Type B pancreatic cell (in vitro differentiated cells): ENCODE data around the gene RNF40. TPM values are rescaled to one million over a fixed set of nuclear protein-coding genes. Genes with fewer than 3 reads are reported as not detected.

ENCODE experiments used
- DNase-seq: peaks from one replicate; pipeline ENCODE4 v3.0.0; 2021; ENCODE audit warnings: mixed read lengths; ENCODE audit not compliant: unreplicated experiment; ENCODE audit errors: extremely low spot score
- H3K27ac Mint-ChIP-seq: 2 replicates; pipeline ENCODE4 v1.8.0; 2021; ENCODE audit warnings: mild to moderate bottlenecking, mixed read lengths
- H3K27me3 Mint-ChIP-seq: 2 replicates; pipeline ENCODE4 v1.8.0; 2021; ENCODE audit warnings: mixed read lengths
- H3K36me3 Mint-ChIP-seq: 2 replicates; pipeline ENCODE4 v1.8.0; 2021; ENCODE audit warnings: mixed read lengths
- H3K4me1 Mint-ChIP-seq: one replicate; pipeline ENCODE4 v1.8.0; 2021; ENCODE audit warnings: mixed read lengths; ENCODE audit not compliant: unreplicated experiment
- H3K4me3 Mint-ChIP-seq: 2 replicates; pipeline ENCODE4 v1.8.0; 2021; ENCODE audit warnings: mild to moderate bottlenecking, mixed read lengths
- H3K9me3 Mint-ChIP-seq: 2 replicates; pipeline ENCODE4 v1.8.0; 2021; ENCODE audit warnings: mixed read lengths
- total RNA-seq: library from RNA; stranded (reverse); gene quantifications from 2 replicates; pipeline ENCODE4 v1.2.1, GENCODE V29; 2021; ENCODE audit warnings: low replicate concordance
- TF ChIP-seq, protein P1 (sequence below): fragments of 200-600 bp; sonication (generic); conservative IDR thresholded peaks from 2 replicates; pipeline ENCODE4 v1.5.0; 2021; ENCODE audit warnings: antibody characterized with exemption, mild to moderate bottlenecking

Gene RNF40
- total RNA-seq, 1 donor from 2014 or later: 131 TPM

DNA sequence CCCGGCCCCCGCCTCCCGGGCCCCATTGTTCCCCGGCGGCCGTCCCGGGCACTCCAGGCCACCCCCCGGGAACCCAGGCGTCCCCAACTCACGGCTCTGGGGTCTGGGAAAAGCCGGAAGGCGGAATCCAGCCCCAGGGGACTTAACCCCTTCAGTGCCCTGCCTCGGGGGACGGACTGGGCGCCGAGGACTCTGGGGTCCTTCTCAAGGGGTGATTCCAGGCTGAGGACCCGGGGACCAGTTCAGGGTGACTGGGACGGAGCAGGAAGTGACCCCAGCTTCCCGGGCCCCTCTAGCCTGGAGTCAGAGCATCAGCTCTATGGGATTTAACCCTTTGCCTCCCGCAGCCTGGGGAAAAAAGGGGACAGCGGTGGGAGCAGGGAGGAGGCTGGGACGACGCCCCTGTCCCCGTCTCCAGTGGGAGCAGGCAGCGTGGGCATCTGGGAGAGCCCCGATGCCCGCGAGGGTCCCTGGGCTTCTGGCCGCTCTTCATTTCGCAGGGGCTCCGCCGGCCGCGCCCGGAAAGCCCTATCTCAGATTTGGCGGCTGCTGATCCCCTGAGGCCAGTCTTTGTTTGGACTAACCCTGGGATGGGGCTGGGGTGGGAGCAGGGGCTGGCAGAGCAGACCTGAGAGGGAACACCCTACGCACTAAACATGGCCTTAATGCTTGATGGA is 25.0 kb downstream of the RNF40 start, which contains the start of gene ZNF629:
TSS of gene ZNF629 (minus strand) at position 270 of the 677 bp plus-strand sequence. CDS start 2,723 bp downstream, outside the sequence.
- Mint-ChIP-seq H3K9me3 (no peaks in the 10 kb centered on the region), H3K4me1 (peaks cover 19% of the 10 kb centered on the region), H3K36me3 (no peaks in the 10 kb centered on the region), H3K27me3 (no peaks in the 10 kb centered on the region), H3K4me3 (peak within 1 kb of the TSS; percentile 92), H3K27ac (peak within 1 kb of the TSS; percentile 82)
- no peak for DNase-seq
- TF ChIP-seq, protein P1, sequence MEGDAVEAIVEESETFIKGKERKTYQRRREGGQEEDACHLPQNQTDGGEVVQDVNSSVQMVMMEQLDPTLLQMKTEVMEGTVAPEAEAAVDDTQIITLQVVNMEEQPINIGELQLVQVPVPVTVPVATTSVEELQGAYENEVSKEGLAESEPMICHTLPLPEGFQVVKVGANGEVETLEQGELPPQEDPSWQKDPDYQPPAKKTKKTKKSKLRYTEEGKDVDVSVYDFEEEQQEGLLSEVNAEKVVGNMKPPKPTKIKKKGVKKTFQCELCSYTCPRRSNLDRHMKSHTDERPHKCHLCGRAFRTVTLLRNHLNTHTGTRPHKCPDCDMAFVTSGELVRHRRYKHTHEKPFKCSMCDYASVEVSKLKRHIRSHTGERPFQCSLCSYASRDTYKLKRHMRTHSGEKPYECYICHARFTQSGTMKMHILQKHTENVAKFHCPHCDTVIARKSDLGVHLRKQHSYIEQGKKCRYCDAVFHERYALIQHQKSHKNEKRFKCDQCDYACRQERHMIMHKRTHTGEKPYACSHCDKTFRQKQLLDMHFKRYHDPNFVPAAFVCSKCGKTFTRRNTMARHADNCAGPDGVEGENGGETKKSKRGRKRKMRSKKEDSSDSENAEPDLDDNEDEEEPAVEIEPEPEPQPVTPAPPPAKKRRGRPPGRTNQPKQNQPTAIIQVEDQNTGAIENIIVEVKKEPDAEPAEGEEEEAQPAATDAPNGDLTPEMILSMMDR: no peak

DNA sequence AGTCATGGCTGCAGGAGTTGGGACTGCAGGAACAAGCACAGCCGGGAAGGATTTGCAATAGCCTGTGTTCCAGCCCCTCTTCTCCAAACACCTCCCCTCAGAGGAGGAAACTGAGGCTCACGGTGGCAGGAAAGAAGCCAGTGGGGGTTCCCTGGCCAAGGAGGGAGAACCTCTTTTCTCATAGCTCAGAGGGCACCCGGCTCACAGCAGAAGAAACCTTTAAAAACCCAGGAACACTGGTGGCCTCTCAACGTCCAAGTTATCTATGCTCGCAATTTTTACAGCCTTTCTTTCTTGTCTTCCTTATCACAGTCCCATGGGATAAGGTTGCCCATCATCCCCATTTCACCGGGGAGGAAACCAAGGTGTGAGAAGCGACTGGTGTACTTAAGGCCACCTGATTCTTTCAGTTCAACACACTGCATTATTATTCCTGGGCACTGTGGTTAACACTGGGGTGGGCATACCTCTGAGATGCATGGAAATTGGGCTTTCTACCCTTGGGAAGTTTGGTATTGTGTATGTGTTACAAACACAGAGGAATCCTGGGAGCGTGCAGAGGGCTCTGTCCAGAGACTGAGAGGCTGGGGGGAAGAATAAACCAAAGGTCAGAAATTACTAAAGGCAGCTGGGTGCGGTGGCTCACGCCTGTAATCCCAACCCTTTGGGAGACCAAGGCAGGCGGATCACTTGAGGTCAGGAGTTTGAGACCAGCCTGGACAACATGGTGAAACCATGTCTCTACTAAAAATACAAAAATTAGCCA is 25.7 kb downstream of the RNF40 start:
- Mint-ChIP-seq H3K27me3 (no peaks in the 10 kb centered on the region), H3K4me1 (peaks cover 19% of the 10 kb centered on the region), H3K27ac (peak overlapping the region; percentile 82), H3K4me3 (peak overlapping the region; percentile 92), H3K36me3 (no peaks in the 10 kb centered on the region), H3K9me3 (no peaks in the 10 kb centered on the region)
- no peak for DNase-seq
- TF ChIP-seq, protein P1: no peak

DNA sequence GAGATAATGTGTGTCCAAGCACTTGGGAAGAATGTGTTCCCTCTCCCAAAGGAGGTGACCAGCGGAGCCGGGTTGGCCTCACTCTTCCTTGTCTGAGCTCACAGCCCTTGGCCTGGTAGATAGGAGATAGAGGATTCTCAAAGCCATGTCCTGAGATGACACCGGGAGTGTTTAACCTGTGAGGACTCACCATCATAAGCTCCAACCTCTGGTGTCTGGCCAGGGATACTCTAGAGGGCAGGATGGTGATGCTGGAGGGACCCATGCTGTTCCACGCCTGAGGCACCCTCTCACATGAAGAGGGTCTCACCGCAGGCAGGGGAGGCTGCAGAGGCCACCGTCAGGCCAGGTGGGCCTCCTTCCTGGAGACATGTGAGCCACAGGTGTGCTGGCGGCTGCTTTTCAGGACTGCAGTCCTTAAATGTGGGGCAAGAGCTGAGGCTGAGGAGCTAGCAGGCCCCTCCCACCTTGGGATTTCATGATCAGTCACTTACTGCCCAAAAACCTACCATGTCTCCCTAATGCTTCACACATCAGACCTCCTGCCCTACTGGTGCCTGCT is 31.5 kb downstream of the RNF40 start:
- Mint-ChIP-seq H3K27ac (no peak overlapping the region), H3K27me3 (no peaks in the 10 kb centered on the region), H3K4me1 (no peaks in the 10 kb centered on the region), H3K4me3 (no peak overlapping the region), H3K9me3 (no peaks in the 10 kb centered on the region), H3K36me3 (no peaks in the 10 kb centered on the region)
- TF ChIP-seq, protein P1: no peak
- no peak for DNase-seq

DNA sequence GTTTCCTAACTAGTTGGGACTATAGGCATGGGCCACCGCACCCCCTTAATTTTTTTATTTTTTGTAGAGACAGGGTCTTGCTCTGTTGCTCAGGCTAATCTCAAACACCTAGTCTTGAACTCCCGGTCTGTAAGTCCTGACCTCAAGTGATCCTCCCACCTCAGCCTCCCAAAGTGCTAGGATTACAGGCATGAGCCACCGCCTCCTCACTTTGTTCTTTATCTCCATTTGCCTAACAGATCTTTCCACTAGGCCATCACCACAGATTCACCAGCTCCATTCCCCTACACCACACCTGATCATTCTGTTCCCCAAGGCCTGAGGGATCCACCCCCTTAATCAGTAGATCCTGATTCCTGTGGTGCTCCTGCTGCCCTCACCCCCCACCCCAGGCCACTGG is 32.5 kb downstream of the RNF40 start:
- H3K27me3 Mint-ChIP-seq: no peaks in the 10 kb centered on the region
- no peak for DNase-seq
- no peak overlapping the region for H3K27ac Mint-ChIP-seq
- TF ChIP-seq, protein P1: no peak
- no peaks in the 10 kb centered on the region for H3K4me1 Mint-ChIP-seq
- H3K9me3 Mint-ChIP-seq: no peaks in the 10 kb centered on the region
- H3K36me3 Mint-ChIP-seq: no peaks in the 10 kb centered on the region
- no peak overlapping the region for H3K4me3 Mint-ChIP-seq

DNA sequence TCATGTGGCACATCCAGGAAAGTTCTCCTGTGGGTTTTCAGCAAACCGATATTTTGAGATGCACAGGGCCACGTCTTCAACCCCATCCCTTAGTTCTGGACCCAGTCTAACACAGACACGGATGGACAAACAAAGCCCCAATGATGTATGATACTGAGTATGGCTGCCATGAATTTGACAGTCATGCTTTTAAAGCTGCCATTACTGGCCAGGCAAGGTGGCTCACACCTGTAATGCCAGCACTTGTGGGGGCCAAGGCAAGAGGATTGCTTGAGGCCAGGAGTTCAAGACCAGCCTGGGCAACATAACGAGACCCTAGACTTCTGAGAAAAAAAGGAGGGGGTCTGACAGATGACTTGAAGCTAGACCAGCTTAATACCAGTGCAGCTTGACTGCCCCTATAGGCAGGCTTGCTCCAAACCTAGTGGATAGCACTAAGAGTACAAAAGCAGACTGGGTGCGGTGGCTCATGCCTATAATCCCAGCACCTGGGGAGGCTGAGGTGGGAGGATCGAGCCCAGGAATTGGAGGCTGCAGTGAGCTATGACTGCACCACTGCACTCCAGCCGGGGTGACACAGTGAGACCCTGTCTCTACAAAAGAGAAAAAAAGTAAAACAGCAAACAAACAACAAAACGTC is 35.7 kb downstream of the RNF40 start:
- Mint-ChIP-seq H3K36me3 (no peaks in the 10 kb centered on the region), H3K9me3 (no peaks in the 10 kb centered on the region), H3K27me3 (no peaks in the 10 kb centered on the region), H3K4me1 (no peaks in the 10 kb centered on the region), H3K27ac (no peak overlapping the region), H3K4me3 (no peak overlapping the region)
- DNase-seq: no peak
- TF ChIP-seq, protein P1: peak; percentile 21
